IMR-90 (cell line): ENCODE measurements around the gene SLC22A15. TPM values are rescaled to one million over a fixed set of nuclear protein-coding genes. Genes with fewer than 3 reads are reported as not detected.

Source experiments
- ATAC-seq: fragments of 200-7000 bp; cut with Tn5 transposase; 2 replicates; pipeline ENCODE4 v1.9.1; 2020; ENCODE audit warnings: low read depth, mild to moderate bottlenecking, moderate library complexity
- BruUV-seq: library from RNA; stranded (reverse); fragments of 400-500 nt; replicated peaks from 2 replicates; lab custom pipeline; 2021; lab: Mats Ljungman, UMichigan
- CTCF ChIA-PET: fragments of 300-600 bp; formaldehyde crosslinking; extraction: SDS; loops from one replicate; lab custom pipeline; 2021; ENCODE audit warnings: antibody characterized with exemption; lab: Yijun Ruan, JAX
- POLR2A ChIA-PET: fragments of 300-600 bp; sonication (Branson Sonifier 250); formaldehyde crosslinking; loops from one replicate; lab custom pipeline; 2022; ENCODE audit warnings: antibody characterized with exemption; ENCODE audit not compliant: unreplicated experiment; lab: Charles Lee
- DNase-seq: peaks from one replicate; pipeline ENCODE4 v3.0.0; 2013
- H2AFZ ChIP-seq: replicated peaks from 2 replicates; pipeline ENCODE3; 2013; ENCODE audit warnings: low read length, mild to moderate bottlenecking; ENCODE audit not compliant: poor library complexity
- H2AK5ac ChIP-seq: 2 replicates; pipeline ENCODE4 v1.6.1; 2013; ENCODE audit warnings: low read depth, low read length, inconsistent platforms
- H2AK9ac ChIP-seq: replicated peaks from 2 replicates; pipeline ENCODE3; 2013; ENCODE audit warnings: mild to moderate bottlenecking, low read depth, low read length, moderate library complexity; ENCODE audit not compliant: poor library complexity
- H2BK120ac ChIP-seq: 2 replicates; pipeline ENCODE4 v1.6.1; 2013; ENCODE audit warnings: low read depth, low read length, inconsistent platforms
- H2BK15ac ChIP-seq: 3 replicates; pipeline ENCODE4 v1.6.1; 2013; ENCODE audit warnings: low read depth, low read length, inconsistent platforms
- H2BK20ac ChIP-seq: 2 replicates; pipeline ENCODE4 v1.6.1; 2013; ENCODE audit warnings: low read depth, mild to moderate bottlenecking, inconsistent platforms, low read length, moderate library complexity
- H2BK5ac ChIP-seq: 2 replicates; pipeline ENCODE4 v1.6.1; 2013; ENCODE audit warnings: mild to moderate bottlenecking, low read depth, low read length, inconsistent platforms; ENCODE audit not compliant: poor library complexity, severe bottlenecking
- H3K14ac ChIP-seq: replicated peaks from 2 replicates; pipeline ENCODE4 v1.6.1; 2013; ENCODE audit warnings: low read depth, low read length, inconsistent platforms
- H3K18ac ChIP-seq: 2 replicates; pipeline ENCODE4 v1.6.1; 2013; ENCODE audit warnings: low read depth, low read length, control low read depth
- H3K23ac ChIP-seq: 2 replicates; pipeline ENCODE4 v1.6.1; 2013; ENCODE audit warnings: low read depth, low read length, inconsistent platforms
- H3K27ac ChIP-seq: 2 replicates; pipeline ENCODE4 v1.5.1; 2013; ENCODE audit warnings: mild to moderate bottlenecking, control low read depth, low read length; ENCODE audit not compliant: insufficient read depth
- H3K27me3 ChIP-seq: 2 replicates; pipeline ENCODE4 v1.6.1; 2013; ENCODE audit warnings: low read length; ENCODE audit not compliant: control insufficient read depth, insufficient read depth
- H3K36me3 ChIP-seq: 2 replicates; pipeline ENCODE4 v1.6.1; 2013; ENCODE audit warnings: low read length, mixed read lengths; ENCODE audit not compliant: control insufficient read depth, insufficient read depth
- H3K4ac ChIP-seq: 2 replicates; pipeline ENCODE4 v1.6.1; 2013; ENCODE audit warnings: low read depth, low read length, inconsistent platforms
- H3K4me1 ChIP-seq: 2 replicates; pipeline ENCODE4 v1.6.1; 2013; ENCODE audit warnings: low read length, mixed read lengths; ENCODE audit not compliant: control insufficient read depth, insufficient read depth
- H3K4me2 ChIP-seq: 2 replicates; pipeline ENCODE4 v1.6.1; 2013; ENCODE audit warnings: low read depth, mild to moderate bottlenecking, control low read depth, low read length, moderate library complexity
- H3K4me3 ChIP-seq: 2 replicates; pipeline ENCODE4 v1.5.1; 2013; ENCODE audit warnings: low read depth, mild to moderate bottlenecking, control low read depth, low read length, moderate library complexity; ENCODE audit not compliant: insufficient read depth
- H3K56ac ChIP-seq: 2 replicates; pipeline ENCODE4 v1.6.1; 2013; ENCODE audit warnings: low read length, inconsistent platforms; ENCODE audit not compliant: insufficient read depth; ENCODE audit errors: extremely low read depth
- H3K79me1 ChIP-seq, 2 experiments: 2 replicates each; pipeline ENCODE4 v1.6.1; 2013; ENCODE audit warnings: low read length in 2 of 2, inconsistent platforms in 1 of 2, low read depth in 1 of 2
- H3K9ac ChIP-seq: 2 replicates; pipeline ENCODE4 v1.6.1; 2013; ENCODE audit warnings: low read depth, low read length, control low read depth
- H3K9me1 ChIP-seq: 2 replicates; pipeline ENCODE4 v1.6.1; 2013; ENCODE audit warnings: low read length, inconsistent platforms; ENCODE audit not compliant: insufficient read depth
- H3K9me3 ChIP-seq: 2 replicates; pipeline ENCODE4 v1.6.1; 2013; ENCODE audit warnings: low read length; ENCODE audit not compliant: control insufficient read depth, insufficient read depth
- H4K20me1 ChIP-seq: 2 replicates; pipeline ENCODE4 v1.6.1; 2013; ENCODE audit warnings: low read length, inconsistent platforms; ENCODE audit not compliant: insufficient read depth
- H4K5ac ChIP-seq: 2 replicates; pipeline ENCODE4 v1.6.1; 2013; ENCODE audit warnings: mild to moderate bottlenecking, low read depth, low read length, control low read depth
- H4K8ac ChIP-seq, 2 experiments: 2 replicates each; pipeline ENCODE4 v1.6.1; 2013; ENCODE audit warnings: low read depth in 2 of 2, low read length in 2 of 2, control low read depth in 1 of 2, inconsistent platforms in 1 of 2
- H4K91ac ChIP-seq: 2 replicates; pipeline ENCODE4 v1.6.1; 2013; ENCODE audit warnings: low read depth, low read length, inconsistent platforms; ENCODE audit not compliant: insufficient read depth
- BHLHE40 ChIP-seq: fragments of 150-350 bp; IDR thresholded peaks from 2 replicates; pipeline ENCODE4 v1.6.1; 2016; ENCODE audit warnings: mild to moderate bottlenecking, low read depth, low read length
- CHD1 ChIP-seq: IDR thresholded peaks from 2 replicates; pipeline ENCODE4 v1.6.1; 2012; ENCODE audit warnings: low read depth, low read length, improper control_type of control experiment
- FOS ChIP-seq: fragments of 150-350 bp; IDR thresholded peaks from 2 replicates; pipeline ENCODE4 v1.6.1; 2016; ENCODE audit warnings: low read depth, low read length
- MAFK ChIP-seq: IDR thresholded peaks from 2 replicates; pipeline ENCODE4 v1.6.1; 2012; ENCODE audit warnings: low read depth, low read length, improper control_type of control experiment
- MXI1 ChIP-seq: IDR thresholded peaks from 2 replicates; pipeline ENCODE4 v1.6.1; 2012; ENCODE audit warnings: low read depth, mild to moderate bottlenecking, low read length, moderate library complexity, borderline replicate concordance
- NFE2L2 ChIP-seq: fragments of 150-350 bp; IDR thresholded peaks from 2 replicates; pipeline ENCODE4 v1.6.1; 2016; ENCODE audit warnings: low read depth, mild to moderate bottlenecking, low read length
- POLR2A ChIP-seq: IDR thresholded peaks from 2 replicates; pipeline ENCODE4 v1.6.1; 2012; ENCODE audit warnings: mild to moderate bottlenecking, low read depth, low read length
- RAD21 ChIP-seq: IDR thresholded peaks from 2 replicates; pipeline ENCODE4 v1.6.1; 2012; ENCODE audit warnings: low read length, improper control_type of control experiment
- RCOR1 ChIP-seq: IDR thresholded peaks from 2 replicates; pipeline ENCODE4 v1.6.1; 2012; ENCODE audit warnings: mild to moderate bottlenecking, low read length, improper control_type of control experiment; ENCODE audit not compliant: insufficient replicate concordance
- RFX5 ChIP-seq: IDR thresholded peaks from 2 replicates; pipeline ENCODE4 v1.8.0; 2012; ENCODE audit warnings: low read depth, mild to moderate bottlenecking, low read length, moderate library complexity
- SMC3 ChIP-seq: fragments of 150-350 bp; IDR thresholded peaks from 2 replicates; pipeline ENCODE4 v1.6.1; 2016; ENCODE audit warnings: low read depth, mild to moderate bottlenecking, antibody characterized with exemption, low read length, moderate library complexity
- WGBS, 2 experiments: methylation state at CpG; one replicate each; pipeline versions ENCODE4 v1.1.5 to v1.1.7; 2013; ENCODE audit warnings: missing lambda C conversion rate in 2 of 2; ENCODE audit not compliant: insufficient read length in 1 of 2; ENCODE audit errors: extremely low coverage in 2 of 2; 5-methylcytosine and 5-hydroxymethylcytosine counted together
- dilution Hi-C: fragments of 300-500 bp; cut with HindIII; formaldehyde crosslinking; loops from one replicate; pipeline ENCODE4 v1.14.3; 2018; ENCODE audit warnings: low sequenced_read_pairs; ENCODE audit not compliant: unreplicated experiment
- in situ Hi-C: fragments of 300-500 bp; cut with MboI; formaldehyde crosslinking; loops from 3 replicates; pipeline ENCODE4 v1.14.3; 2019; ENCODE audit warnings: low sequenced_read_pairs, inconsistent platforms, mixed read lengths
- intact Hi-C: fragments of 100-400 bp; cut with micrococcal nuclease; formaldehyde crosslinking; loops from 2 replicates; pipeline ENCODE4 v1.10.0; 2022
- polyA plus RNA-seq, 3 experiments: library from polyadenylated mRNA; depleted of rRNA; stranded (reverse); fragments of >200 nt; gene quantifications; 2 replicates each; pipeline ENCODE4 v1.2.3, GENCODE V29; 2012; ENCODE audit warnings: low replicate concordance in 1 of 3
- total RNA-seq: library from RNA; depleted of rRNA; stranded (reverse); fragments of >200 nt; gene quantifications from 2 replicates; pipeline ENCODE4 v1.2.3, GENCODE V29; 2012
- TF ChIP-seq, protein P1 (sequence below): conservative IDR thresholded peaks from 2 replicates; pipeline ENCODE4 v1.5.1; 2012; ENCODE audit warnings: mild to moderate bottlenecking, low read depth, low read length, improper control_type of control experiment
- TF ChIP-seq, protein P2 (sequence below): fragments of 150-350 bp; IDR thresholded peaks from 2 replicates; pipeline ENCODE4 v1.6.1; 2017; ENCODE audit warnings: mild to moderate bottlenecking, antibody characterized with exemption, low read length, low read depth

The SLC22A15 gene
- total and polyA plus RNA-seq, 2 of the 4 experiments (the other 2 are of a cell fraction): under 0.01 to 0.02 TPM

DNA sequence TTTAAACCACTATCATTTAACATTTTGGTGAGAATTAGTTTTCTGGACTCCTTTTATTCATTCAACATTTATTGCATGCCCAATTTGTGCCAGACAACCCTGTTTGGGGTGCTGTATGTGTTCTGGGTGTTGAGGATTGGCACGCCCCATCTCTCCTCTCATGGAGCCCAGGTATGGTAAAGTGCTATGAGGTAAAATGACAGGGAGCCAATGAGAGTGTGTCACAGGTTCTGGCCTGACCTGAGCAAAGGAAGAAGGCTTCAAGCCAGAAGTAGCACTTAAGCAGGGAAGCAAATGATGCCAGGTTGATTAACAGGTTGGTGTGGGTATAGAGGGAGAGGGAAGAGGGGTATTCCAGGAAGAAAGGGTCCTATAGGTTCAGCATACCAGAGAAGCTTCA lies 21.1 kb upstream of the SLC22A15 start:
- Histone ChIP-seq H3K56ac (no peak overlapping the region), H2BK5ac (no peak overlapping the region), H3K79me1 (no peaks in the 10 kb centered on the region), H3K4me1 (no peaks in the 10 kb centered on the region), H2BK20ac (no peak overlapping the region), H3K14ac (no peak overlapping the region), H3K9ac (no peak overlapping the region), H3K18ac (no peak overlapping the region), H4K5ac (no peak overlapping the region), H2BK15ac (no peak overlapping the region), H3K36me3 (no peaks in the 10 kb centered on the region), H3K4me2 (no peak overlapping the region), H3K4me3 (no peak overlapping the region), H2BK120ac (no peak overlapping the region), H4K91ac (no peak overlapping the region), H3K27me3 (no peaks in the 10 kb centered on the region), H3K23ac (no peak overlapping the region), H4K8ac (no peak overlapping the region), H2AK9ac (no peak overlapping the region), H2AK5ac (no peak overlapping the region), H2AFZ (no peak overlapping the region), H3K4ac (no peak overlapping the region), H3K9me3 (no peaks in the 10 kb centered on the region), H3K9me1 (no peaks in the 10 kb centered on the region), H4K20me1 (no peaks in the 10 kb centered on the region), H3K27ac (no peak overlapping the region)
- ATAC-seq: no peak
- in situ Hi-C loops (no loop called here), dilution Hi-C loops (no loop called here), intact Hi-C loops (no loop called here)
- no TSS peak for BruUV-seq
- ChIA-PET CTCF (no interaction called here), POLR2A (no interaction called here)
- TF ChIP-seq, protein P1, sequence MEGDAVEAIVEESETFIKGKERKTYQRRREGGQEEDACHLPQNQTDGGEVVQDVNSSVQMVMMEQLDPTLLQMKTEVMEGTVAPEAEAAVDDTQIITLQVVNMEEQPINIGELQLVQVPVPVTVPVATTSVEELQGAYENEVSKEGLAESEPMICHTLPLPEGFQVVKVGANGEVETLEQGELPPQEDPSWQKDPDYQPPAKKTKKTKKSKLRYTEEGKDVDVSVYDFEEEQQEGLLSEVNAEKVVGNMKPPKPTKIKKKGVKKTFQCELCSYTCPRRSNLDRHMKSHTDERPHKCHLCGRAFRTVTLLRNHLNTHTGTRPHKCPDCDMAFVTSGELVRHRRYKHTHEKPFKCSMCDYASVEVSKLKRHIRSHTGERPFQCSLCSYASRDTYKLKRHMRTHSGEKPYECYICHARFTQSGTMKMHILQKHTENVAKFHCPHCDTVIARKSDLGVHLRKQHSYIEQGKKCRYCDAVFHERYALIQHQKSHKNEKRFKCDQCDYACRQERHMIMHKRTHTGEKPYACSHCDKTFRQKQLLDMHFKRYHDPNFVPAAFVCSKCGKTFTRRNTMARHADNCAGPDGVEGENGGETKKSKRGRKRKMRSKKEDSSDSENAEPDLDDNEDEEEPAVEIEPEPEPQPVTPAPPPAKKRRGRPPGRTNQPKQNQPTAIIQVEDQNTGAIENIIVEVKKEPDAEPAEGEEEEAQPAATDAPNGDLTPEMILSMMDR: no peak
- no peak for TF ChIP-seq POLR2A
- no peak for TF ChIP-seq SMC3
- TF ChIP-seq RAD21: no peak
- TF ChIP-seq MXI1: no peak
- TF ChIP-seq, protein P2, sequence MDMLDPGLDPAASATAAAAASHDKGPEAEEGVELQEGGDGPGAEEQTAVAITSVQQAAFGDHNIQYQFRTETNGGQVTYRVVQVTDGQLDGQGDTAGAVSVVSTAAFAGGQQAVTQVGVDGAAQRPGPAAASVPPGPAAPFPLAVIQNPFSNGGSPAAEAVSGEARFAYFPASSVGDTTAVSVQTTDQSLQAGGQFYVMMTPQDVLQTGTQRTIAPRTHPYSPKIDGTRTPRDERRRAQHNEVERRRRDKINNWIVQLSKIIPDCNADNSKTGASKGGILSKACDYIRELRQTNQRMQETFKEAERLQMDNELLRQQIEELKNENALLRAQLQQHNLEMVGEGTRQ: no peak
- TF ChIP-seq RFX5: no peak
- TF ChIP-seq CHD1: no peak
- TF ChIP-seq RCOR1: no peak
- TF ChIP-seq BHLHE40: no peak
- TF ChIP-seq FOS: no peak
- no peak for TF ChIP-seq MAFK
- no peak for TF ChIP-seq NFE2L2
- no peak for DNase-seq
- whole genome bisulfite sequencing, 2 experiments: no CpG with 5 or more reads among the region's 1 CpG
